Muscle of arm (tissue), 12 donors: ENCODE measurements around the gene RNASE4. TPM values are rescaled to one million over a fixed set of nuclear protein-coding genes. Genes with fewer than 3 reads are reported as not detected.
"Not testable (repeated sequence)": the region's sequence is repeated elsewhere in the genome, so short reads cannot be mapped to it uniquely, and the experiment has no call there.

Source experiments
- DNase-seq: peaks from one replicate; pipeline ENCODE4 v3.0.0-alpha.2; 2013
- polyA plus RNA-seq, 12 donors: library from polyadenylated mRNA; unstranded; fragments of 120-200 nt; gene quantifications; one replicate each; pipeline ENCODE4 v1.2.1, GENCODE V29; 2013; ENCODE audit not compliant: insufficient read length in 12 of 12

The RNASE4 gene
- polyA plus RNA-seq, 12 donors: 2.2 to 25.2 (median 4.1) TPM; not detected in 1

GRCh38 chr14:20692116-20692751 is 7.9 kb downstream of the RNASE4 start:
- DNase-seq: no peak

- DNase-seq: no peak
Measured at GRCh38 chr14:20696764-20697163, 12.4 kb downstream of the RNASE4 start.

- DNase-seq: peak; percentile 59
Measured at GRCh38 chr14:20697273-20698017, 13.1 kb downstream of the RNASE4 start.

- no peak for DNase-seq
Measured at GRCh38 chr14:20698018-20698329, 13.6 kb downstream of the RNASE4 start.

DNA sequence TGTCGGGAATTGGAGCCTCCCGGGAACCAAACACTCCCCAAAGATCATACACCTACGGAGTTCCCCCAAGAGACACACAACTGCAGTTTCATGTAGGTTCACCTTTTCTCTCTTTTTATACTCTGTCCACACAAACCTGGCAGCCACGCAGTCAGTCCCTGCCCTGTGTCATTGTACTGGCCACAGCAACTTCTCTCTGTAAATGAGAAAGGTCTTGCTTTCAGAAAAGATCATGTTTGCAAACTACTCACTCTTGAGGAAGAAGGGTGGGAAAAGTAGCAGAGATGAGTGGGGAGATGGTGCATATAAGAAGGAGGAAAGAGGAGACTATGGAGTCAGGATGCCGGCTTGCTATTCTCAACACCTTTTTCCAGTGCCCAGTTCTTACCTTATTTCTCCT is 14.6 kb downstream of the RNASE4 start:
- no peak for DNase-seq

DNA sequence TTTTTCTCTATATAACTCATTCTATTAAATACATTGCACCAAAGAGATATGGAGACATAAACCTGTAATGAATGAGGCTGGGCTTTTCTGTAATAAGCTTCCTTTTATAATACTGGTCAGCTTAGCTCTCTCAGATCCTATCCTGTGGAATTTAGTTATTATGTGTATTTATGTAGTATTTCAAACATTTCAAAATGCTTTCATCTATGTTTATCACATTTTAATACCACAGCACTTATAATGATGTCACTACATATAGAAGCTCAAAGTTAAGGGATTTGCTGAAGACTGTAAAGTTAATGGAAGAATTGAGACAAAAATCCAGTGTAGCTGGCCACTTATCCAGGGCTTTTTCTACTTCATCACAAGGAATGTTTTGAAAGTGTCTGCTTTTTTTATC is 15.6 kb downstream of the RNASE4 start:
- no peak for DNase-seq

GRCh38 chr14:20700965-20701364 is 16.6 kb downstream of the RNASE4 start:
- not testable (repeated sequence) for DNase-seq

- no peak for DNase-seq
Measured at GRCh38 chr14:20706657-20707355, 22.4 kb downstream of the RNASE4 start.

GRCh38 chr14:20707622-20708021 is 23.3 kb downstream of the RNASE4 start:
- DNase-seq: no peak

DNA sequence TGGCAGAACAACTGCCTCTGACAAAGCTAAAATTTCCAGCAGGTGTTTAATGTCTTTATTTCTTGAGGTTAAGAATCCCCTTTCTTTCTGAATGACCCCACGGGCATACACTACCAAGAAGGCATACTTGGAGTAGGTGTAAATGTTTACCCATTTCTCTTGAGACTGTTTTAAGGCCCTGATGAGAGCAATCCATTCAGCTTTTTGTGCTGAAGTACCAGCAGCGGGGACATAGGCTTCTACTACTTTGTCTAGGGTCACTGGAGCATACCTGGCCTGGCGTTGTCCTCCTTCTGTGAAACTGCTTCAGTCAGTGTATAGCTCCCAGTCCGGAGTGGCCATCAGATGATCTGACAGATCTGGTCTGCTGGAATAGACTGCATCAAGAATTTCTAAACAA is 26.9 kb downstream of the RNASE4 start:
- DNase-seq: no peak

DNA sequence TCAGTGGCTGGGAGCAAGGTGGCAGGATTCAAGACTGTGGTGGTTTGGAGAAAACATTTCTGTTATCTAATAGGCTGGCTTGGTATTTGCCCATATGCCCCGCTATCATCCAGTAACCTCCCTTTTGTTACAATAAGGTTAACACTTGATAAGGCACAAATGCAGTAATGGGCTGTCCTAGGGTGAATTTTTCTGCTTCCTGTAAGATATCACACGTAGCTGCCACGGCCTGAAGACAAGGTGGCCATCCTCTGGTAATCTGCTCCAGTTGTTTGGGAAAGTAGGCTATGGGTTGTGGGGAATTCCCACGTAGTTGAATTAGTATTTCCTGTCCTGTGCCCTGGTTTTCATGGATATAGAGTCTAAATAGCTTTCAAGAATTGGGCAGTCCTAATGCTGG is 27.3 kb downstream of the RNASE4 start:
- DNase-seq: no peak

DNA sequence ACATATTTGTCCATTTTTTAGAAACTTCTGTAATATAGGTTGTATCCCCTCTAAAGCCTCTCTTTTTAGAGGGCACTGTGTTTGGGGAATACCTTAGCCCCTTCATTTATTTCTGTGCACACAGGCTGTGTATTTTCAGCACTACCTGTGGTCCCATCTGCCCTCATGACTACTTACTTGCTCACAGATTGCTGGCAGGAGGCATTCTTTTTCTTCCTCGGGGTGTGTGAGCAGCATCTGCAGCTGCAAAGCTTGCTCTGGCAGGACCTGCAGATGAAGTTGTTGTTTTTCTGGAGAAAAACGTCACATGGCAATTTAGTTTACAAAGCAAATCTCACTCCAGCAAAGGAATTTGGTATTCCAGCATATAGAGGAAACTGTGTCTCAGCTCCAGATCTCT is 28.5 kb downstream of the RNASE4 start:
- no peak for DNase-seq

DNA sequence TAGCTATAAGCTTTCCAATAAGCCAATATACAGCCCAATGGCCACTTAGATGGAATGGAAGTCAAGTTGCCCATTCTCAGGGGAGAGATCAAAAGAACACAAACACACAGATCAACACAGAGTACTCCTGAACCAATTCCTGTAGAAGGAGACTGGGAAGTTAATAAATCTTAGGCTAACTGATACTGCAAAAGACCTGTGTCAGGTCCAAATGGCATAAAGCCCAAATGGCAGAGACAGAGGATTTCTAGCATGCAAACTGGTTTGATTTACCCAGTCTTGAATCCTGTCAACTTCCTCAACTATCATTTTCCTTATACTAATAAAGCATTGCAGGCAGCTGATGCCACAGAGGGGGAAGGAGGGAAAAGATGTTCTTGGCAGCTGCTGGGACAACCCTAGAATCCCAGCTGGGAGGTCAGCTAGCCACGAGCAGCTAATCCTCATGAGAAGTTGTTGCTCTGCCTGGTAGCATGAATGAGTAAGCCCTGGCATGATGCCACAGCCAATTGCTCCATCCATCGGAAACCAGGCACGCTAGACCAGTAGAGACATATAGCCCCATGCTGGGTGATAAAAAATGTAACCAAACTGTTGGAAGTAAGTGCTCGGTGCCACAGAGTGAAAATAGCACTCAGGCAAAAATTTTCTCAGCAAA is 30.4 kb downstream of the RNASE4 start:
- no peak for DNase-seq

DNA sequence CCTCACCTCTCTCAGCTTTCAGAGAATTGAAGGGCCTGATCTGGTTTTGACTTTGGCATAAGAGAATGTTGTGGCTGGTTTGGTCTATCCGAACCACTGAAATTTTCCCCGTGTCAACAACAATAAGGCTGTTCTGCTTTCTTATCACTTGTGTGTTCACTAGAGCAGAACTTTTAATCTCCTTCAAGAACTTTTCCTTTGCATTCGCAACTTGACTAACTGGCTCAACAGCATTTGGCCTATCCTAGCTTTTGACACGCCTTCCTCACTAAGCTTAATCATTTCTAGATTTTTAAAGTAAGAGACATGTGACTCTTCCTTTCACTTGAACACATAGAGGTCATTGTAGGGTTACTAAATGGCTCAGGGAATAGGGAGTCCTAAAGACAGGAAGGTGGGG is 35.4 kb downstream of the RNASE4 start:
- DNase-seq: no peak

DNA sequence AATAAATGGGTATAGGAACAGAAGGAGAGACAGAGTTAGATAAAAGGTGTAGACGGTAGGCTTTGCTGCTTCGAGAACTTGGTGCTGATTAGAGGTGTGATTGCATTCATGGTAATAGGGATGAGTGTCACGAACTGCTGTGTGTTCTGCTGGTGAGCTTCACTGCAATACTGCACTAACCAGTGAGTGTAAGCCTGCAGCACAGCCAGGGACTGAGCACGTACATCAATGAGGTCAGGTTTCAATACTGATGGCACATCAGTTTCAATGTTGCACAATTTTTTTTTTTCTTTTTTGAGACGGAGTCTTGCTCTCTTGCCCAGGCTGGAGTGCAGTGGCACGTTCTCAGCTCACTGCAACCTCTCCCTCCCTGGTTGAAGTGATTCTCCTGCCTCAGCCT is 36.4 kb downstream of the RNASE4 start:
- no peak for DNase-seq

DNA sequence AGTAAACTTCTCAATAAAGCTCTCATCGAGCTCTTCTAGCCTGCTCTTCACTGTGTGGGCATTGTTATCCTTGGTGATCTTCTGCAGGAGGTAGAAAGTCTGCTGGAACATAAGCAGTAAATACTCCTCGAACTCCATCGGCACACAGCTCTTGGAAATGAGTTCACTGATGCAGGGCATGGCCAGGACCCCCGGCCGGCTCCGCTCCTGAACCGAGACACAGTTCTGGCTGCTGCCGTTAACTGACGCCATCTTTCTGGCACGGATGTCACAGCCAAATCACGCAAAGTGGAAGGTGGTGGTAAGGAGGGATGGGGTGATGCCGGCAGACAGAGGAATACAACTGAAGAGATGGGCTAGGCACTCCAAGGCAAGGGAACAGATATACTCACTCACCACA is 37.7 kb downstream of the RNASE4 start:
- DNase-seq: no peak

GRCh38 chr14:20723488-20723887 is 39.1 kb downstream of the RNASE4 start:
- DNase-seq: no peak

GRCh38 chr14:20726121-20726520 is 41.8 kb downstream of the RNASE4 start:
- not testable (repeated sequence) for DNase-seq

DNA sequence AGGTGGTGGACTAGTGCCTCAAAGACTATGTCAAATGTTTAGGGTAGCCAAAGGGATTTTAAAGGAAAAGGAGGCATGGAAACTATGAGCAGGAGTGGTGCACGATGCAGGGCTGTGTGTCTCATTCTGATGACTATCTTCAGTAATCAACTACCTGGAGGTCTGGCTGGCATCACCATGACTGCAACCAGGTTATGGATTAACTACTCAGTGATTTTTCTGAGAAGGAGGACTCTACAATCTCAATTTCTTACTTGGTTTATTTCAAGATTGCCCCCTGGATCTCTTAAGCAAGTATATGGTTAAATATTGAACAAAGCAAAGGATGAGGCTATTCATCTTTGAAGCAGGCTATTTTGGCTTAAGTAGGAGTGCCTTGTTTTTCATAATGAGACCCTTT is 42.2 kb downstream of the RNASE4 start:
- no peak for DNase-seq

DNA sequence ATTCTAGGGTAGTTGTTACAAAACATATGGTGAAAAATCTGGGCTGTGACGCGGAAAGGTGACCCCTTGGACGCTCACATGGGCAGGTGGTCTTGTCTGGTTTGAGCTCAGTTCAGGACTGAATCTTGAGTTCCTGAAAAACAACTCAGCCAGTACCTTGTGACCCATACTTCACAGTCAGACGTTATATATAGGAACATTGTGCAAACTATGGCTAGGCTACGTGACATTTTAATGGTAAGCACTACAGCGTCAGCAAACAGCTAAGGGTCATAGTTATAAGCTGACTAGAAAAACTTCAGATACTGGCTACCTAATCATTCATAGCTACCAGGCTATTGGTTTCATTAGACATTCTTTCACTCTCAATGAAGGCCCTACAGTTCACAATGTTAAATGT is 46.5 kb downstream of the RNASE4 start:
- DNase-seq: no peak

DNA sequence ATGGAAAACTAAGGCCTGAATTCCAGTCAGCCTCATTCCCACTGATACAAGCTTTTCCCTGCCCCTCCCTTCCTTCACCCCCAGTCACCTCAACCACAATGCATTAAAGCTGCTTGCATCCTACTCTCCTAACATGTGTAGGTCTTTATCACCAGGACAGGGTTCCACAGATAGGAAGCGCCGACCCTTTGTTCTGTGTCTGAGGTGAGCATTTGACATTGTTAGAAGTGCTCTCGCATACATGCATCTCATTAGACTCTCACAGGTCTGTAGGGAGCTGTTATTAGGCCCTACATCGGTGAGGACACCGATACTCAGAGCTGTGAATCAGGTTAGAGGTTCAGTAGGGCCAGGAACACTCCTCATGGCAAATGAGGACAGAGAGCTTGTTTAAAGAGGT is 48.1 kb downstream of the RNASE4 start:
- no peak for DNase-seq

DNA sequence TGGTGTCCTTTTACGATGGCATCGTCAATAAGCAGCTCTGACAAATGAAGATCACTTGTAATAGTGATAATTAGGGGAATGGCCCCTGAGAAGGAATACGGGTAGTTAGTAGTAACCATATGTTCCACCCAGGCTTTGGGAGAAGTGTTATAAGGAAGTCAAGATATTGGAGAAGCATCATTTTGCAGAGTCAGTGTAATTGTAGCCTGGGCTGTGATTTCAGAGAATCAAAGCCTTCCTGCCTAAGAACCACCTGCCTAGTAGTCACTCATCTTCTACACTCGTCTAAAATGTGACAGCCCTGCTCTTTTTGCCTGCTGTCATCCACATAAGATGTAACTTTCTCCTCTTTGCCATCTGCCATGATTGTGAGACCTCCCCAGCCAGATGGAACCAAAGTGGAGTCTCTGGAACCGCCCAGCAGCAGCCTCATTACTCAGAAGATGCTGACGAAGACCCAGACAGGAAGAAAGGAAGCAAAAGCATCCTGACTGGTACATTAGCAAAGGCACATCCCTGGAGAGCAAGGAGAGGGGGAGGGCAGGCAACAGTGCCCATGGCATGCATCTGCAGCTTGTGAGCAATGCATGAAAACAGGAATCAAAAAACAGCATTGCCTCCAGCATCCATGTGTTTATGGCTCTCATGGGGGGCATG is 48.7 kb downstream of the RNASE4 start:
- no peak for DNase-seq
